SK-N-SH (cell line): ENCODE results near the gene ASCC1. TPM values are rescaled to one million over a fixed set of nuclear protein-coding genes. Genes with fewer than 3 reads are reported as not detected.
A peak's percentile ranks its signal among the peaks of the same experiment; 100 is the strongest.

ENCODE experiments used
- CTCF ChIA-PET: fragments of 300-600, 350-600 bp; formaldehyde crosslinking; extraction: SDS; loops from one replicate; lab custom pipeline; 2021; lab: Yijun Ruan, JAX
- POLR2A ChIA-PET: fragments of 350-600 bp; sonication (Branson Sonifier 250); formaldehyde crosslinking; extraction: SDS; loops from one replicate; lab custom pipeline; 2020; ENCODE audit warnings: antibody characterized with exemption, inconsistent platforms; lab: Yijun Ruan, JAX
- DNase-seq: peaks from one replicate; pipeline ENCODE4 v3.0.0; 2012
- H2AFZ ChIP-seq: fragments of 200-600 bp; sonication (generic); 2 replicates; pipeline ENCODE4 v1.8.1; 2016; ENCODE audit warnings: antibody characterized with exemption, mild to moderate bottlenecking, low read depth
- H3F3A ChIP-seq: fragments of 200-600 bp; sonication (generic); replicated peaks from 2 replicates; pipeline ENCODE3; 2016; ENCODE audit warnings: antibody characterized with exemption, mild to moderate bottlenecking; ENCODE audit not compliant: insufficient read depth
- H3K27ac ChIP-seq, 2 experiments: fragments of 200-500 bp in 1 of 2; fragments of 200-600 bp in 1 of 2; sonication (Bioruptor generic) in 1 of 2; sonication (generic), shearing (Covaris generic) in 1 of 2; 2 replicates each; pipeline versions ENCODE4 v1.5.1 to v1.6.1; 2014 to 2016; ENCODE audit warnings: low read depth in 2 of 2, inconsistent platforms in 1 of 2, low read length in 1 of 2, mild to moderate bottlenecking in 1 of 2, mixed read lengths in 1 of 2
- H3K27me3 ChIP-seq: fragments of 200-600 bp; sonication (generic), shearing (Covaris generic); 2 replicates; pipeline ENCODE4 v1.6.1; 2016; ENCODE audit warnings: mixed run types; ENCODE audit not compliant: insufficient read depth
- H3K36me3 ChIP-seq, 2 experiments: fragments of 200-500 bp in 1 of 2; fragments of 200-600 bp in 1 of 2; sonication (Bioruptor generic) in 1 of 2; sonication (generic) in 1 of 2; replicated peaks in 1 of 2; 2 replicates each; pipeline versions ENCODE3 to v1.5.1; 2014 to 2016; ENCODE audit warnings: low read length in 1 of 2, mild to moderate bottlenecking in 1 of 2; ENCODE audit not compliant: insufficient read depth in 2 of 2, control insufficient read depth in 1 of 2
- H3K4me1 ChIP-seq, 2 experiments: fragments of 200-500 bp in 1 of 2; fragments of 200-600 bp in 1 of 2; sonication (Bioruptor generic) in 1 of 2; sonication (generic), shearing (Covaris generic) in 1 of 2; 2 replicates each; pipeline versions ENCODE4 v1.5.1 to v1.6.1; 2014 to 2016; ENCODE audit warnings: low read depth in 1 of 2, low read length in 1 of 2, mixed run types in 1 of 2; ENCODE audit not compliant: insufficient read depth in 2 of 2, control insufficient read depth in 1 of 2
- H3K4me2 ChIP-seq: fragments of 200-600 bp; sonication (generic), shearing (Covaris generic); 2 replicates; pipeline ENCODE4 v1.6.1; 2017; ENCODE audit warnings: mixed run types
- H3K4me3 ChIP-seq, 2 experiments: fragments of 200-500 bp in 1 of 2; fragments of 200-600 bp in 1 of 2; sonication (Bioruptor generic) in 1 of 2; sonication (generic), shearing (Covaris generic) in 1 of 2; 2 replicates each; pipeline versions ENCODE4 v1.5.1 to v1.8.1; 2014 to 2016; ENCODE audit warnings: low read depth in 2 of 2, inconsistent platforms in 1 of 2, low read length in 1 of 2, mild to moderate bottlenecking in 1 of 2, mixed read lengths in 1 of 2, moderate library complexity in 1 of 2
- H3K79me2 ChIP-seq: fragments of 200-600 bp; sonication (generic); 2 replicates; pipeline ENCODE4 v1.8.1; 2017; ENCODE audit warnings: mild to moderate bottlenecking; ENCODE audit not compliant: insufficient read depth
- H3K9ac ChIP-seq: fragments of 200-600 bp; sonication (generic); 2 replicates; pipeline ENCODE4 v1.6.1; 2017; ENCODE audit warnings: mixed run types
- H3K9me2 ChIP-seq: fragments of 200-600 bp; sonication (generic); 2 replicates; pipeline ENCODE4 v1.6.1; 2017; ENCODE audit warnings: mixed run types
- H3K9me3 ChIP-seq: fragments of 200-600 bp; sonication (generic); 2 replicates; pipeline ENCODE4 v1.6.1; 2017; ENCODE audit warnings: mixed run types, mild to moderate bottlenecking, moderate library complexity
- H4K20me1 ChIP-seq: fragments of 200-600 bp; sonication (generic); 2 replicates; pipeline ENCODE4 v1.6.1; 2017; ENCODE audit warnings: mild to moderate bottlenecking, mixed run types; ENCODE audit not compliant: insufficient read depth
- CTCF ChIP-seq: fragments of 200-600 bp; sonication (generic); IDR thresholded peaks from 2 replicates; pipeline ENCODE4 v1.6.1; 2017; ENCODE audit warnings: antibody characterized with exemption, mild to moderate bottlenecking, moderate library complexity
- ELF1 ChIP-seq: IDR thresholded peaks from 2 replicates; pipeline ENCODE4 v1.4.0; 2012
- FOSL2 ChIP-seq: IDR thresholded peaks from 2 replicates; pipeline ENCODE4 v1.4.0; 2012; ENCODE audit warnings: low read depth, mild to moderate bottlenecking, moderate library complexity, borderline replicate concordance
- FOXJ3 ChIP-seq: sonication (generic); formaldehyde crosslinking; IDR thresholded peaks from 2 replicates; pipeline ENCODE4 v1.5.1; 2020; ENCODE audit warnings: mild to moderate bottlenecking, missing genetic modification reagents
- IRF3 ChIP-seq: fragments of 150-350 bp; IDR thresholded peaks from 2 replicates; pipeline ENCODE4 v1.6.1; 2016; ENCODE audit warnings: mild to moderate bottlenecking, low read depth, low read length
- MEF2A ChIP-seq: IDR thresholded peaks from 2 replicates; pipeline ENCODE4 v1.4.0; 2012; ENCODE audit warnings: low read depth, borderline replicate concordance
- NFIC ChIP-seq: IDR thresholded peaks from 2 replicates; pipeline ENCODE4 v1.4.0; 2012; ENCODE audit warnings: borderline replicate concordance
- POLR2AphosphoS5 ChIP-seq: IDR thresholded peaks from 2 replicates; pipeline ENCODE4 v1.6.1; 2012; ENCODE audit warnings: low read depth, low read length
- RAD21 ChIP-seq: IDR thresholded peaks from 2 replicates; pipeline ENCODE4 v1.6.1; 2012; ENCODE audit warnings: mild to moderate bottlenecking, low read length
- RCOR1 ChIP-seq: fragments of 150-350 bp; IDR thresholded peaks from 2 replicates; pipeline ENCODE4 v1.6.1; 2017; ENCODE audit warnings: antibody characterized with exemption, low read length
- RXRA ChIP-seq: IDR thresholded peaks from 2 replicates; pipeline ENCODE4 v1.4.0; 2012; ENCODE audit warnings: low read depth, mild to moderate bottlenecking, borderline replicate concordance
- SIN3A ChIP-seq: IDR thresholded peaks from 2 replicates; pipeline ENCODE4 v1.6.1; 2012; ENCODE audit warnings: low read depth, mild to moderate bottlenecking, low read length, moderate library complexity, borderline replicate concordance
- SMC3 ChIP-seq: IDR thresholded peaks from 2 replicates; pipeline ENCODE4 v1.6.1; 2012; ENCODE audit warnings: low read depth, low read length, improper control_type of control experiment
- TAF1 ChIP-seq: IDR thresholded peaks from 2 replicates; pipeline ENCODE4 v1.6.1; 2012; ENCODE audit warnings: low read depth, mild to moderate bottlenecking, low read length, moderate library complexity, borderline replicate concordance
- TCF12 ChIP-seq: IDR thresholded peaks from 2 replicates; pipeline ENCODE4 v1.4.0; 2012
- USF2 ChIP-seq: fragments of 150-350 bp; IDR thresholded peaks from 2 replicates; pipeline ENCODE4 v1.6.1; 2017; ENCODE audit warnings: antibody characterized with exemption, low read length, low read depth, borderline replicate concordance
- YY1 ChIP-seq: IDR thresholded peaks from 2 replicates; pipeline ENCODE4 v1.4.0; 2012; ENCODE audit warnings: low read depth, mild to moderate bottlenecking
- ZBTB33 ChIP-seq: IDR thresholded peaks from 2 replicates; pipeline ENCODE4 v1.4.0; 2012; ENCODE audit warnings: low read depth, borderline replicate concordance
- WGBS: methylation state at CpG from one replicate; pipeline ENCODE4 v1.1.6; 2017; ENCODE audit warnings: low lambda C conversion rate; 5-methylcytosine and 5-hydroxymethylcytosine counted together
- polyA plus RNA-seq, 3 experiments: library from polyadenylated mRNA; depleted of rRNA; stranded (reverse); fragments of >200 nt; gene quantifications; 2 replicates each; pipeline ENCODE4 v1.2.3, GENCODE V29; 2012
- TF ChIP-seq, protein P1 (sequence below): IDR thresholded peaks from 2 replicates; pipeline ENCODE4 v1.4.0; 2012; ENCODE audit warnings: low read depth
- TF ChIP-seq, protein P2 (sequence below): IDR thresholded peaks from 2 replicates; pipeline ENCODE4; 2012

ASCC1 gene
- polyA plus RNA-seq, 1 of the 3 experiments (the other 2 are of a cell fraction): 15.0 TPM

GRCh38 chr10:72164617-72165016, 51.5 kb downstream of the ASCC1 start:
- no peak overlapping the region for H3K9ac ChIP-seq
- no peaks in the 10 kb centered on the region for H3K79me2 ChIP-seq
- peaks cover 3 to 4% of the 10 kb centered on the region in 2 experiments for H3K36me3 ChIP-seq
- no peak for DNase-seq
- H3K27me3 ChIP-seq: no peaks in the 10 kb centered on the region
- WGBS: 87% methylated on average over 2 of the region's 2 CpGs
- CTCF ChIA-PET: no interaction called here
- no peaks in the 10 kb centered on the region for H3K4me1 ChIP-seq
- no peaks in the 10 kb centered on the region for H3K9me3 ChIP-seq
- no peak overlapping the region for H3K27ac ChIP-seq
- H3K4me3 ChIP-seq: no peak overlapping the region
- no peak overlapping the region for H3K4me2 ChIP-seq
- no peaks in the 10 kb centered on the region for H4K20me1 ChIP-seq
- POLR2A ChIA-PET: interaction anchor here (1.4 kb wide), 1 partner anchor 9 kb away, joined by 4 read pairs; no protein-coding TSS in a partner anchor
- TF ChIP-seq SMC3 (no peak), MEF2A (no peak), RXRA (no peak), USF2 (no peak), RCOR1 (no peak), TCF12 (no peak), IRF3 (no peak), CTCF (no peak)
- TF ChIP-seq, protein P1, sequence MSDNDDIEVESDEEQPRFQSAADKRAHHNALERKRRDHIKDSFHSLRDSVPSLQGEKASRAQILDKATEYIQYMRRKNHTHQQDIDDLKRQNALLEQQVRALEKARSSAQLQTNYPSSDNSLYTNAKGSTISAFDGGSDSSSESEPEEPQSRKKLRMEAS: no peak
- TF ChIP-seq, all 33 proteins: peak for 0
- H2AFZ ChIP-seq: no peak overlapping the region
- no peaks in the 10 kb centered on the region for H3K9me2 ChIP-seq
- H3F3A ChIP-seq: peaks cover 6% of the 10 kb centered on the region

- POLR2A ChIA-PET: no interaction called here
- no peak overlapping the region; the same call in 1 of the 2 replicates for H3K4me2 ChIP-seq
- TF ChIP-seq USF2 (no peak), MEF2A (peak; percentile 51; the same call in 1 of the 2 replicates), POLR2AphosphoS5 (peak; percentile 26; the same call in 1 of the 2 replicates), YY1 (no peak), RXRA (peak; percentile 27; the same call in 1 of the 2 replicates), TAF1 (no peak), NFIC (peak; percentile 87), FOSL2 (peak; percentile 77; the same call in 1 of the 2 replicates), FOXJ3 (no peak), RCOR1 (no peak), RAD21 (no peak), ELF1 (no peak), ZBTB33 (peak; percentile 37; the same call in 1 of the 2 replicates), SIN3A (no peak)
- TF ChIP-seq, protein P2, sequence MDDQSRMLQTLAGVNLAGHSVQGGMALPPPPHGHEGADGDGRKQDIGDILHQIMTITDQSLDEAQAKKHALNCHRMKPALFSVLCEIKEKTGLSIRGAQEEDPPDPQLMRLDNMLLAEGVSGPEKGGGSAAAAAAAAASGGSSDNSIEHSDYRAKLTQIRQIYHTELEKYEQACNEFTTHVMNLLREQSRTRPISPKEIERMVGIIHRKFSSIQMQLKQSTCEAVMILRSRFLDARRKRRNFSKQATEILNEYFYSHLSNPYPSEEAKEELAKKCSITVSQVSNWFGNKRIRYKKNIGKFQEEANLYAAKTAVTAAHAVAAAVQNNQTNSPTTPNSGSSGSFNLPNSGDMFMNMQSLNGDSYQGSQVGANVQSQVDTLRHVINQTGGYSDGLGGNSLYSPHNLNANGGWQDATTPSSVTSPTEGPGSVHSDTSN: peak; percentile 95
These were observed 53.1 kb downstream of the ASCC1 start for GRCh38 chr10:72162978-72163377.

More at GRCh38 chr10:72162978-72163377, 53.1 kb downstream of the ASCC1 start:
- Histone ChIP-seq H4K20me1 (no peaks in the 10 kb centered on the region), H3K36me3 (peaks cover 3 to 16% of the 10 kb centered on the region in 2 experiments), H3K9me3 (no peaks in the 10 kb centered on the region), H3K4me3 (no peak overlapping the region), H3K27ac (peak overlapping the region in 1 of 2 experiments; percentile 68; a peak in 2 of 4 replicates), H3K4me1 (no peaks in the 10 kb centered on the region), H3K79me2 (no peaks in the 10 kb centered on the region), H3K9ac (no peak overlapping the region), H3K9me2 (no peaks in the 10 kb centered on the region), H2AFZ (no peak overlapping the region), H3F3A (peaks cover 5% of the 10 kb centered on the region), H3K27me3 (no peaks in the 10 kb centered on the region)
- WGBS: 7% methylated on average over 1 of the region's 1 CpG
- DNase-seq: no peak
- CTCF ChIA-PET: no interaction called here
